GM21360 (cell line): ENCODE results near the gene NDRG4.

Experiments
- ATAC-seq: cut with Tn5 transposase; IDR thresholded peaks from one replicate; pipeline ENCODE4 v1.9.1; 2021; ENCODE audit warnings: mild to moderate bottlenecking, moderate library complexity; ENCODE audit not compliant: unreplicated experiment

Gene NDRG4

GRCh38 chr16:58493756-58494431, 6.0 kb upstream of the NDRG4 start:
- ATAC-seq = no peak

GRCh38 chr16:58494981-58495520, 4.9 kb upstream of the NDRG4 start:
- peak; percentile 68 for ATAC-seq

GRCh38 chr16:58495521-58496331, 4.2 kb upstream of the NDRG4 start:
- ATAC-seq = no peak

GRCh38 chr16:58497468-58497867, 2.5 kb upstream of the NDRG4 start:
- ATAC-seq = no peak

DNA sequence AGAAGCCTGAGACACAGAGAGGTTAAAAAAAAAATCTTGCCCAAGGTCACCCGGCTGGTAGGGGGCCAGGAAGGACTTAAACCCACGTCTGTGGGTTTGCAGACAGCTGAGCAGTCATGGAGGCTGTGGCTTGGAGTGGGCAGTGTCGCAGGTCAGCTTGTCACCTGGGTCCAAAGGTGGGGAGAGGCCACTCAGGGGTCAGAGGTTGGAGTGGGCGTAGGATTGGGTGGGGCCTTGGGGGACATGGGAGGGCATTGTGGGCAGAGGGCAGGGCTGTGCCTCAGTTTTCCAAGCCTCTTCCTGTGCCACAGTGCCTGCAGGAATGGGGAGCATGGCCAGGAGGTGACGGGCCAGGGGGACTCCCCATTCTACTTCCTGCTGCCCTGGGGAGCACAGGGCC, 2.0 kb upstream of the NDRG4 start:
- no peak for ATAC-seq

GRCh38 chr16:58498341-58499091, 1.4 kb upstream of the NDRG4 start:
- ATAC-seq = no peak

DNA sequence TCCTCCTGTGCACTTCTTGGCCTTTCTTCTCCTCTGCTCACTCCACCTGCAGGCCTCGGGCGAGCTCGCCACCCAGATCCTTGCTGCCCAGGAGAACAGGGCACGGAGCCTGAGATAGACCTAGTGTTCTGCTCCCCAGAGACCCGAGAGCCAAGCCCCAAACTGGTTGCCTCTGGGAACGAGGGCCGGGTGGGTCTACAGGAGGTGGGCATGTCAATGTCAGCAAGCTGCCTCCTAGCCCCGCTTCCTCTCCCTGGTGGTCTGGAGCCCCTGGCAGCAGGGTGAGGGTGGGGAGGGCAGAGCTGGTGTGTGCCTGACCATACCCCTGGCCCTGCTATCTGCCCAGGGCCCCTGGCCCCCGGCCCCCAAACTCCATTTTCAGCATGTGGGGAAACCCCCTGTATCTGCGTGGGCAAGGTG, 841 bp upstream of the NDRG4 start:
- ATAC-seq = no peak

GRCh38 chr16:58500430-58501241, 693 bp downstream of the NDRG4 start:
- no peak for ATAC-seq

GRCh38 chr16:58501242-58502131, 1.5 kb downstream of the NDRG4 start:
- no peak for ATAC-seq

GRCh38 chr16:58502217-58502921, 2.4 kb downstream of the NDRG4 start:
- ATAC-seq = no peak

GRCh38 chr16:58503166-58503862, 3.4 kb downstream of the NDRG4 start:
- no peak for ATAC-seq

DNA sequence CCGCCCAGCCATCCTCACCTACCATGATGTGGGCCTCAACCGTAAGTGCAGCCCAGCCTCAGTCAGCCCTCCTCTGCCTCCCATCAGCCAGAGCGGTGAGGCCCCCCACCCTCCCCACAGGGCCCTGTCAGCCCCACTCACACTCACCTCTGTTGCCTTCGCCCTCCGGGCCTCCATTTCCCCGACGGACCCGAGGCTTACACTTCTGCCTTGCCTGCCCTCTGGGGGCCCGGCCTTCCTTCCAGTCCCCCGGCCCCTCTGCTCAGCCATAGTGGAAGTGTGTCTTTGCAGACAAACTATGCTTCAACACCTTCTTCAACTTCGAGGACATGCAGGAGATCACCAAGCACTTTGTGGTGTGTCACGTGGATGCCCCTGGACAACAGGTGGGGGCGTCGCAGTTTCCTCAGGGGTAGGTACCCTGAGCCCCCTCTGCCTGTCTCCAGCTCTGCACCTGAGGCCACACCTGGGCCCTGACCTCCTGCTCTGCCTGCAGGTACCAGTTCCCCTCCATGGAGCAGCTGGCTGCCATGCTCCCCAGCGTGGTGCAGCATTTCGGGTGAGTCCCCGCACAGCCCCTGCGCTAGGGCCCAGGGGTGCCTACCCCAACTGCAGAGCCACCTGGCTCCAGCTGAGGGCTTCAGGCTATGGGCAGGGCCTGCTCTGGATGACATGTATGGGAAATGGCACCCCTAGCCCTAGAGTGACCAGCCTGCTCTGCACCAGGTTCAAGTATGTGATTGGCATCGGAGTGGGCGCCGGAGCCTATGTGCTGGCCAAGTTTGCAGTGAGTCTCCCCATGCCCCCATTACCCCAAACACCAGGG, 4.1 kb downstream of the NDRG4 start:
- no peak for ATAC-seq

DNA sequence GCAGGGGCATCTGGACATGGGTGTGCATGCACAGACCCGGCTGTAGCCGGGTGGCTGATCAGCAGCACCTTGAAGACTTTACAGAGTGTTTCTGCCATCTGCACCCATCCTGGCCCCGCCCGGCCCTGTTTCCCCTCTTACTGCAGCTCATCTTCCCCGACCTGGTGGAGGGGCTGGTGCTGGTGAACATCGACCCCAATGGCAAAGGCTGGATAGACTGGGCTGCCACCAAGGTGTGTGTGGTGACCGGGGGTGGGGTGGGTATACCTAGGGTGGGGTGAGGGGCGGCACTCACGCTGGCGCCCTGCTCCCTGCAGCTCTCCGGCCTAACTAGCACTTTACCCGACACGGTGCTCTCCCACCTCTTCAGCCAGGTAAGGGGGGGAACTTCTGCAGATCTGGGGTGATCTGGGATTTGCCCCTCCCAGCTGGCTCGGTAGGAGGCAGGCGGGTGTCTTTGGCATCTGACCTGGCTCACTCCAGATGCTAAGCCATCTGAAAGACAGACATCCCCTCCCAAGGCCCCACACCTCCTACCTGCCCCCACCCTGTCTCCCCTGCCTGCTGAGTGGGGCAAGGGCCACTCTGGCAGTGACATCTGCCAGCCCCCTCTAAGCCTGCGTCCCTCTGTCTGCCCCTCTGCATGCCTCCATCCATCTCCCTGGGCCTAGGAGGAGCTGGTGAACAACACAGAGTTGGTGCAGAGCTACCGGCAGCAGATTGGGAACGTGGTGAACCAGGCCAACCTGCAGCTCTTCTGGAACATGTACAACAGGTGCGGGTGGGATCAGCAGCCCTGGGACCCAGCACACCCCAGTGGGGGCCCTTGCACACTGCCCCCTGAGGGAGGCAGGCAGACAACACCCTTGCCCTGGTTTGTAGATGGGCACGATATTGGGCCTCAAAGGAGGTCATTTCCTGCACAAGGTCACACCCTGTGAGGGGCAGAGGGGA, 6.6 kb downstream of the NDRG4 start:
- ATAC-seq = no peak

- ATAC-seq = no peak
Measured at GRCh38 chr16:58507195-58507962, 7.4 kb downstream of the NDRG4 start.

GRCh38 chr16:58507963-58508670, 8.2 kb downstream of the NDRG4 start:
- no peak for ATAC-seq
